ENCODE measurements around the gene RNF144B.

RNF144B gene

DNA sequence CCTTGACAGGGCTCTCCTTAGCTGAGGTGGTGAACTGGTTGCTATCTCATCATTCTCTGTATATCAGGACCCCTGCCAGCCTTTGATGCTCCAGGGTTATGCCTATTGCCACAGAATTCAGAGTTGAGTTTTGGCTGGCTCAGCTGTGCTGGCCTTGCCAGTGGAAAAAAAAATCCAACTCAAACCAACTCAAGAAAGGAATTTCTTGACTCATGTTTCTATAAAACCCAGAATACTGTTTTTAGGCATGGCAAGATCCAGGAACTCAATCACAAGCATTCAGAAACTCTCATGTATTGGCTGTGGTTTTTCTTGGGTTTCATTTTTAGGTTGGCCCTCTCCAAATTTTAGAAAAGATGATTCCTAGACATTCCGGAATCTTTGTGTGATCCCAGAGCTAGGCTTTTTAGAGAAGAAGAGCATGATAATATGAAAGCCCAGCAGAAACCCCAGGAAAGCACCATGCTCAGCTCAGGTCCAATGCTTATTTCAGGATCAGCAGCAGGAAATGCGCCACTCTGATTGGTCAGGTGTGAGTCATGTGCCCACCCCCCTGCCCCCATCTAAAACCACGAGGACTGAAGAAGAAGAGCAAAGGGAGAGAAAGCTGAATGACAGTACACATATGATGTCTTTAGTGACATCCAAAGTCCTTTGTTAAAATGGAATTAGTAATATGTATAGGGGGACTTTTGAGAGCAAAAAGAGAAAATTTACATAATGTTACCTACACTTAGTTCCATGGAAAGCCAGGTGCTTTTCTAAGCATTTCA lies 122.9 kb downstream of the RNF144B start:
- no peak for FAIRE-seq
- TF ChIP-seq POLR2A (IDR thresholded peaks at IDR 0.05; ENCODE audit: low read depth, low read length) (no peak), TAF1 (IDR thresholded peaks at IDR 0.05; ENCODE audit: borderline replicate concordance, low read depth, low read length) (no peak), POLR2AphosphoS5 (IDR thresholded peaks at IDR 0.05; ENCODE audit: low read depth, low read length) (no peak)
- DNase-seq (ENCODE audit: insufficient read length): no peak

GRCh38 chr6:18510644-18511033 lies 123.5 kb downstream of the RNF144B start:
- FAIRE-seq: no peak
- no peak for DNase-seq (ENCODE audit: insufficient read length)
- no peak for TF ChIP-seq POLR2AphosphoS5 (IDR thresholded peaks at IDR 0.05; ENCODE audit: low read depth, low read length)
- TF ChIP-seq TAF1 (IDR thresholded peaks at IDR 0.05; ENCODE audit: borderline replicate concordance, low read depth, low read length): no peak
- TF ChIP-seq POLR2A (IDR thresholded peaks at IDR 0.05; ENCODE audit: low read depth, low read length): no peak

DNA sequence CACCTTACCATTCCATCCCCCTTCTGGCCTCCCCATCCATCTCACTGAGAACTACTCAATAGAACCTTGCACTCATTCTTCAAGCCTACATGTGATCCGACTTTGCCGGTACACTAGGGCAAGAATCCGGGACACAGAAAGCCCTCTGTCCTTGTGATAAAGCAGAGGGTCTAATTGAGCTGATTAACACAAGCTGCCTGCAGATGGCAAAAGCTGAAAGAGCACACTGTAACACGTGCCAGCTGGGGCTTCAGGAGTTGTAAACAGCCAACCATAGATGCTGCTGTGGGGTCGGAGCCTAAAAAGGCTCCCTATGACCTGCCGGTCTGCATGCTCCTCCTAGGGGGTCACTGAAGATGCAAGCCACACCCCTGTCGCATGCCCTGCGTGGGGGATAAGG lies 124.1 kb downstream of the RNF144B start:
- DNase-seq (ENCODE audit: insufficient read length) (no peak), FAIRE-seq (no peak)
- no peak for TF ChIP-seq POLR2A (IDR thresholded peaks at IDR 0.05; ENCODE audit: low read depth, low read length)
- TF ChIP-seq TAF1 (IDR thresholded peaks at IDR 0.05; ENCODE audit: borderline replicate concordance, low read depth, low read length): no peak
- TF ChIP-seq POLR2AphosphoS5 (IDR thresholded peaks at IDR 0.05; ENCODE audit: low read depth, low read length): no peak

- TF ChIP-seq POLR2AphosphoS5 (IDR thresholded peaks at IDR 0.05; ENCODE audit: low read depth, low read length) (no peak), TAF1 (IDR thresholded peaks at IDR 0.05; ENCODE audit: borderline replicate concordance, low read depth, low read length) (no peak), POLR2A (IDR thresholded peaks at IDR 0.05; ENCODE audit: low read depth, low read length) (no peak)
- FAIRE-seq: no peak
- DNase-seq (ENCODE audit: insufficient read length): no peak
These were observed 126.2 kb downstream of the RNF144B start for GRCh38 chr6:18513253-18513798.

DNA sequence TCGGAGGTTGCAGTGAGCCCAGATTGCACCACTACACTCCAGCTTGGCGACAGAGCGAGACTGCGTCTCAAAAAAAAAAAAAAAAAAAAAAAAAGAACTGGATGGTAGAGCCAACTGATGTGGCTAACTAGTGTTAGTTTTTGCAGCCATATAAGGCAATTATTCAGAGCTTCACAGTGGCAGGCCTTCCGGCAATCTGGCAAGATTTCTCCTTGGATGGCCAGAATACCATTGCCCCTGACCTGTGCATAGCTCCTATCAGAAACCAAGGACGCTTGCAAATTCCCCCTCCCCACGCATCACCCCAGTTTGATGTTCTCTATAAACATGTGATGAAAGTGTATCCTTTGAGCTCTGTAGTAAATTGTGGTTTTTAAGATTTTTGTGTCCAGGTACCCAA lies 127.0 kb downstream of the RNF144B start:
- DNase-seq (ENCODE audit: insufficient read length) (no peak), FAIRE-seq (no peak)
- TF ChIP-seq POLR2A (IDR thresholded peaks at IDR 0.05; ENCODE audit: low read depth, low read length): no peak
- no peak for TF ChIP-seq TAF1 (IDR thresholded peaks at IDR 0.05; ENCODE audit: borderline replicate concordance, low read depth, low read length)
- no peak for TF ChIP-seq POLR2AphosphoS5 (IDR thresholded peaks at IDR 0.05; ENCODE audit: low read depth, low read length)

DNA sequence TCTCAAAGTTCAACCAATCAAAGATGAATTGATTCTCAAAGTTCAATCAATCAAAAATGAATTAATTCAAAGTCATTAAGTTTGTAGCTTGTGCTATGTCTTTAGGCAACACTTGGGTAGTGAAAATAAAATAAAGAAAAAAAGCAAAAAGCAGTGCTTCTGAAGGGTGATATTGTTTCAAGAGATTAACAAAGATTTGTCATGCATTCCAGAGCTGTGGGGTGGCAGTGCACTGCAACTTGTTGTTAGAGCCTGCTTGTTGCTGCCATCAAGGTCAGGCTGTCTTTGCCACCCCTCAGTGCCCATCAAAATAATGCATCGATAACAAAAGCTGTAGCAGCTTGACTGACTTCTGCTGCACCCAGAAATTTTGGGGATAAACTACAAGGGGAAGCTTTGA lies 128.6 kb downstream of the RNF144B start:
- FAIRE-seq: no peak
- TF ChIP-seq POLR2A (IDR thresholded peaks at IDR 0.05; ENCODE audit: low read depth, low read length): no peak
- no peak for TF ChIP-seq POLR2AphosphoS5 (IDR thresholded peaks at IDR 0.05; ENCODE audit: low read depth, low read length)
- no peak for TF ChIP-seq TAF1 (IDR thresholded peaks at IDR 0.05; ENCODE audit: borderline replicate concordance, low read depth, low read length)
- DNase-seq (ENCODE audit: insufficient read length): no peak

Data from GM12892 (cell line).